Esophagus squamous epithelium (tissue), 4 donors: Measurements from ENCODE around the gene CEACAM16.
"Not testable (repeated sequence)": the region's sequence is repeated elsewhere in the genome, so short reads cannot be mapped to it uniquely, and the experiment has no call there.

Experiments used
- POLR2A ChIP-seq, 4 donors: fragments of 450-650 bp; IDR thresholded peaks; one replicate each; pipeline ENCODE4 v1.6.1; 2017; ENCODE audit warnings: antibody characterized with exemption in 4 of 4, mild to moderate bottlenecking in 4 of 4, moderate library complexity in 3 of 4
- TF ChIP-seq, protein P1 (sequence below), 6 experiments: fragments of 450-650 bp in 4 of 6; fragments of 200-600 bp in 2 of 6; sonication (generic) in 2 of 6; IDR thresholded peaks; one replicate each; pipeline ENCODE4 v1.5.1; 2016 to 2019; ENCODE audit warnings: antibody characterized with exemption in 6 of 6, mild to moderate bottlenecking in 4 of 6, moderate library complexity in 4 of 6

DNA sequence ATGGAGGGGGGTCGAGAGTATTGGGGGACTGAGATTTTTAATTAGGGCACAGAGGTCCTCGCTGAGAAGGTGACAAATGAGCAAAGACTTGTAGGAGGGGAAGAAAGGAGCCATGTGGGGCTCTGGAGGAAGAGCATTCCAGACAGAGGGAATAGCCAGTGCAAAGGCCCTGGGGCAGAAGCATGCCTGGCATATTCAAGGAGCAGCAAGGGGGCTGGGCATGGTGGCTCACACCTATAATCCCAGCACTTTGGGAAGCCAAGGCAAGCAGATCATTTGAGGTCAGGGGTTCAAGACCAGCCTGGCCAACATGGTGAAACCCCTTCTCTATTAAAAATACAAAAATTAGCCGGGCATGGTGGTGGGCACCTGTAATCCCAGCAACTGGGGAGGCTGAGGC, 14.6 kb upstream of the CEACAM16 start:
- TF ChIP-seq, protein P1, sequence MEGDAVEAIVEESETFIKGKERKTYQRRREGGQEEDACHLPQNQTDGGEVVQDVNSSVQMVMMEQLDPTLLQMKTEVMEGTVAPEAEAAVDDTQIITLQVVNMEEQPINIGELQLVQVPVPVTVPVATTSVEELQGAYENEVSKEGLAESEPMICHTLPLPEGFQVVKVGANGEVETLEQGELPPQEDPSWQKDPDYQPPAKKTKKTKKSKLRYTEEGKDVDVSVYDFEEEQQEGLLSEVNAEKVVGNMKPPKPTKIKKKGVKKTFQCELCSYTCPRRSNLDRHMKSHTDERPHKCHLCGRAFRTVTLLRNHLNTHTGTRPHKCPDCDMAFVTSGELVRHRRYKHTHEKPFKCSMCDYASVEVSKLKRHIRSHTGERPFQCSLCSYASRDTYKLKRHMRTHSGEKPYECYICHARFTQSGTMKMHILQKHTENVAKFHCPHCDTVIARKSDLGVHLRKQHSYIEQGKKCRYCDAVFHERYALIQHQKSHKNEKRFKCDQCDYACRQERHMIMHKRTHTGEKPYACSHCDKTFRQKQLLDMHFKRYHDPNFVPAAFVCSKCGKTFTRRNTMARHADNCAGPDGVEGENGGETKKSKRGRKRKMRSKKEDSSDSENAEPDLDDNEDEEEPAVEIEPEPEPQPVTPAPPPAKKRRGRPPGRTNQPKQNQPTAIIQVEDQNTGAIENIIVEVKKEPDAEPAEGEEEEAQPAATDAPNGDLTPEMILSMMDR (IDR thresholded peaks at IDR 0.05): not testable (repeated sequence)
- TF ChIP-seq POLR2A (IDR thresholded peaks at IDR 0.05): not testable (repeated sequence)
